GM18519 (cell line): ENCODE measurements around the gene TUSC7.

ENCODE experiments used
- ATAC-seq: cut with Tn5 transposase; IDR thresholded peaks from one replicate; pipeline ENCODE4 v1.9.1; 2021; ENCODE audit warnings: mild to moderate bottlenecking, moderate library complexity; ENCODE audit not compliant: unreplicated experiment, low FRiP score

TUSC7 gene

DNA sequence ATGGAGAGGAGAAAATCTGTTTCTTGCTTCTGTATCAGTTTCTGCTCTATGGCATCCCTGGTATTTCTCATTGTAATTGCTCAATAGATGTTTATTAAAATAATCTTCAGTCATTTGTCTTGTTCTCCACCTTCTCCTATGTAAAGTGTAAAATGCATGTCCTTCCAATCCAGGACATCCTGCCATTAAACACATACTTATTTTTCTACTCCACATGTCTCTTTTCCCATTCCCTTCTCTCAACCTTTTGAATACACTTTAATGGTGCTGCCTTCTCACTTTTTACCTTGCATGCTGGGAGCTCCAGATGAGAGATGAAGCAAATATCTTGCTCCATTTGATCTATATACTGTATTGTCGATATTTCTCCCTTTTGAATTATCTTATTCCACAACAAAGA lies 49.7 kb downstream of the TUSC7 start:
- no peak for ATAC-seq
